Stimulated activated CD8-positive, alpha-beta memory T cell treated with anti-CD3 and anti-CD28 coated beads, Interleukin-12 subunit alpha, Interleukin-12 subunit beta, amount 100 ng/mL, for 1 hour (primary cell): ENCODE measurements around the gene IKBKE.

ENCODE experiments used
- DNase-seq: peaks from one replicate; pipeline ENCODE4 v3.0.0-alpha.2; 2020; ENCODE audit warnings: low read depth

IKBKE gene

DNA sequence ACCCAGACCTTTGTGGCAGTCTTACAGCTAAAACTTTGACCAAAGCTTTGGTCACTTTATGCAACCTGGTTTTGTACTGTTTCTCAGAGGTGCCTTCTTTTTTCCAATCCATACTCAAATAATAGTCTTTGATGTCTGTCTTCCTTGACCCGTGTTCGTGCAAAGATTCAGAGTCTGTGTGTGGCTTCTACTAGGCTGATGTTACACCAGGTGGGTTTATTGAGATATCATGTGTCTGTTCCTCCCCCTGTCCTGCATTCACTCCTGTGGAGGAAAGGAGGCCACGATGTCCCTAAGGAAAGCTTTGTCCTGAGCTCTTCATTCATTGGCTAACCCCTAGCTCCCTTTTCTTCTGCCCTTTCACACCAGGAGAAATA lies 15.0 kb upstream of the IKBKE start:
- DNase-seq, result no peak

DNA sequence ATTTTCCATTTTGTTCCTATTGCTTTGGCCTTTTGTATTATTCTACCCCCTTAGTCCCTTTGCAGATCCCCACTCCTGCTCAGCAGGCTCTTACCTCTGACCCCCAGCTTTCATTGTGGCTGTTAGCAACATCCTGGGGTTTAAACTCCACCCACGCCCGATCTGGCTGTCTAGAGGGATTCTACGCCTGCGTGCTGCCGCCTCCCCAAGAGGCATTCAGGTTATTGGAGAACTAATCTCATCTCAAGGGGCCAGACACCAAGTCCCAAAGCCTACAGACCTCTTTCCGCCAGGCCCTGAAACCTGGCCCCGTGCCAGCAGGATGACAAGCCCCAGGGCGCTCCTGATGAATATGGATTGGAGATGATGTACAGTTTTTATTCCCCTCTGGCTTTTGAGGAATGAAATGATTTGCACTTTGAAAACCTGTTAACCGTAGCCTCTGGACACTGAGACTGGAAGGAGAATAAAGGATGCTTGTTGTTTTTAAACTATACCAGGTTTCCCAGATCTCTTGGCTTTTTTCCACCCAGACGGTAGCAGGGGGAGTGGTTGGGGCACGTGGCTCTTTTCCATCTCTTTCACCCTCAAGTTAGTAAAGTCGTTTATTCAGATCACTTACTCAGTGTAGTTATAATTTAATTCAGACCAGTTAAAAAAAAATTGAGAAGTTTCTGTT lies 14.5 kb upstream of the IKBKE start:
- DNase-seq, result no peak

DNA sequence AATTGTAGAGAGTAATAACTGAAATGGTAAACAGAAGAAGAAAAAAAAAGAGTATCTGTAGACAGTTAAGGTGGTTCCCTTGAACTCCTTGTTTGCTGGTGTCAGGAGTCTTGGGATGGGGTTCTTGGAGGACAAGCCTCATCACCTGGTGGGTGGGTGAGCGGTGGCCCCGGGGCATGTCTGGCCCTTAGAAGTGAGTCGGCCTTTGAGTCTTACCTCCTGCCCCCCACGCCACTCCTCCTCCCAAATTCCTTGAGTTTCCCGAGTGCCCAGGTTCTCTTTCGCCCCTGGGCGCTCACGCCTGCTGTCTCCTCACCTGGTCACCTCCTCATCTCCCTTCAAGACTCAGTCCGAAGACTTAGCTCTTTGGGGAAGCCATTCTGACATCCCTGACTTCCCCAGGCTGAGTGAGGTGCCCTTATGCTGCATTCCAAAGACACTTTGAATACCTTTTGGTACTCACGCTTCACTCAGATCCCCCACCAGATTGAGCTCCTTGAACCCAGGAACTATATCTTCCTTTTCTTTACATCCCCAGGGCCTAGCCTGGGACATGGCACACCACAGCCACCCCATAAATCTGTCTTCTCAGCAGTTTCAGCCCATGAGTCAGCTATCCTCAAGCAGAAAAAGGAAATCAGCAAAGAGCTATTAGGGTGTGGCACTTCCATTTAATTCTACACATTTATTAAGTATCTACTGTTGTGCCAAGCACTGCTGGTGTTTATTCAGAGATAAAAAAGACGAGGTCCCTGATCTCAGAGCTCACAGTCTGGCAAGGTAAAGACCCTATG lies 13.5 kb upstream of the IKBKE start:
- DNase-seq, result no peak

DNA sequence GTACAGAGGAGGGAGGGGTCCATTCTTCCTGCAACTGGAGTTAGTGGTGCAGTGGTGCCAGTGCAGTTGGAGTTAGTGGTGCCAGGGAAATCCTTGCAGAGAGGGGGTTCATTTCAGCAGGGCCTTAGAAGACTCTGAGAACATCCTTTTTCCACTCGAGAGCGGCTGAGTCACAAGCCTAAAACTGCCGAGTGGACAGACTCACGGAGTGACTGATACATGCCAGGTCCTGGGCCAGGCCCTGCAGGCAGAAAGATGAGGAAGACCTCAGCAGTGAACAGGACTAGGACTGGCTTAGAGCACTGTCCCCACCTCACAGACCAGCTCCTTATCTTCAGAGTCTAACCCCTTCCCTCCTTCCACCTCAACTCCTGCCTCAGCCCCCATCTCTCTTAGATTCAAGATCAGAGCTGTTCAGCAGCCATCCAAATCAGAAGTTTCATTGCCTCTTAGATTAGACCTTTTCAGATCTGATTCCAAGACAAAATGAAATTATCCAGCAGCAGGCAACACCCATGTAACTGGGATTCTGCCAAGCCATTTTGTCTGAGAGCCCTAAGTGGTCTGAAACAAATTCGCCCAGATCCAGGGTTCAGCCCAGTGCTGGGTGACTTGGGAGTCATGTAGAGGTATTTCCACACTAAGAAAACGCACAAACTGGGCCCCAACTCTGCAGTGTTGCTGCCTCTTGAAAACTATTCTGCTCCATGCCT lies 12.7 kb upstream of the IKBKE start:
- no peak for DNase-seq

DNA sequence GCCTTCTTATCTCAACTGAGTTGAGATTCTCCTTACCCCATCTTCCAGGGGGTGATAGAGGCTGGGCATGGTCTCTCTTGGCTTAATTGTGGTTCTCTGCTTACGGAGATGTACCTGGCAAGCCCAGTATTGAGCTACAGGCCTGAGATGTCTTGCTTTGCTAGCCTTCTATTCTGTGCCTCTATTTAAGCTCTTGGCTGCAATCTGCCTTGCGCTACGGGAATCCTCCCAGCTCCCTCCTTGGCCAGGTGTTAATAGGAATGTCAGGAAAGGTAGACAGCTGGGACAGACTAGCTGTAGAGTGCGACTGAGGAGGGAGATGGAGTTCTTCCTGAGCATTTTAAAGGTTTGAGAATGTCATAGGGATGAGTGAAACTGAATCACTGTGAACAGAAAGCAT lies 10.6 kb upstream of the IKBKE start:
- no peak for DNase-seq

DNA sequence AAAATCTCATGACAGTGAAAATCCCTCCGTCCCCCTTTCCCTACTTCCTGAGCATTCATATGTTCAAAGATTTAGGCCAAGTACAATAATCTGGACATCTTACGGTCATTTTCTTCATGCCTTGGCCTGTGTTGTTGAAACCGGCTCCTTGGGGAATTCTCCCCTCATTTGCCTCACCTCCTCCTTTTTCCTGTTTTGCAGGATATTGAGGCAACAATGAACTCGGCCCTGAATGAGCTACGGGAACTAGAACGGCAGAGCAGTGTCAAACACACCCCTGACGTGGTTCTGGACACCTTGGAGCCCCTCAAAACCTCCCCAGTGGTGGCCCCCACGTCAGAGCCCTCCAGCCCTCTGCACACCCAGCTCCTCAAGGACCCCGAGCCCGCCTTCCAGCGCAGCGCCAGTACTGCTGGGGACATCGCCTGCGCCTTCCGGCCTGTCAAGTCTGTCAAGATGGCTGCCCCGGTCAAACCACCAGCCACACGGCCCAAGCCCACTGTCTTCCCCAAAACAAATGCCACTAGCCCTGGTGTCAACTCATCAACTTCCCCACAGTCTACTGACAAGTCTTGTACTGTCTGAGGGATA lies 9.3 kb upstream of the IKBKE start:
- DNase-seq, result no peak

DNA sequence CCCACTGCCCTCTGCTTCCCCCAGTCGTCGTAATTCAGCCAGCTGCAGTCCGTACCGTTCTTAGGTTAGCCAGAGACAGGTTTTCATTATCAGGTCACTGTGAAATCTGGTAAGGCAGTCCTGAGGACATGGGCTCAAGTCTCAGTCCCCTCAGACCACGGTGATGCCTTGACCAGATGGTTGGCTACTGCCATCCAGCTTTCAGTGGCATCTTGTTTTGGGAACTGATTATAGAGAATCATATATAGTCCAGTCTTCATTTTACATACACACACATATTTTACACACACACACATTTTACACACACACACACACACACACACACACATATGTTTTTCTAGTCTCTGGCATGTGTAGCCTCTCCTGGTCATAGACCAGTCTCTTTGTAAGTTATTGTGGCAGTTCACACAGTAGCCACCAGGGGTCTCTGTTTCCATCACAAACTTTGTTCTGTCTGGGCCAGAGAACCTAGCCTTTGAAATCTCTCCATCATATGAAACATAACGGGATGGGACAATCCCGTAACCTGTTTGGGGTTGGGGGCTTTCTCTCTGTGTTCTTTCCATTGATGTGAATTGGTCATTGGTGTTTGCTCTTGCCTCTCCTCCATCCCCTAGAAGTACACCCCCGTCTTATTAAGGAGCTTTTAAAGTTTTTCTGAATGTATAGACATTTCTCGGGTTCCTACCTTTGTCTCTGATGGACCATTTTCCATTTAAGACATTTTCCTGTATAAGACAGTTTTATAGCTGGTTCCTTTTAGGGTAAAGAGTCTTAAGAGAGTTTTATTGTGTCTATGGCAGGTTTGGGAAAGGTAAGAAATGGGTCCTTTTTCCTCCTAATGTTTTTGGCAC lies 8.4 kb upstream of the IKBKE start:
- DNase-seq, result peak; percentile 60

DNA sequence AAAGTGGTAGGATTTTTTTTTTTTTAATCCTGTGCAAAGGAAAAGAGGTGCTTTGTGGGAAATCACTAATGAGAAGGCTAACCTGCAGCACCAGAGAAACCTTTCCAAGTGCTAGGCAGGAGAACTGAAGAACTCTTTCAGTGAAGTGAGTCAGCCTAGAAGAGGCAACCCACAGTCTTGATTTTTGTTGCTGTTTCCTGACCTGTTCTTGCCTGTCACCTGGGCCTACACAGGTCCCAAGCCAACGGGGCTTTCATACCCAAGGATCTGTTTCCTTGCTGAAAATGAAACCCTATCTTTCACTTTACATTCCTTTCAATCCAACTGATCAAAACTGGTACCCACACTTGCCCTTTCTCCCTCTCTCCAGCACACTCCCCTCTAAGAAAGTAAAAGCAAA lies 7.1 kb upstream of the IKBKE start:
- DNase-seq, result no peak

DNA sequence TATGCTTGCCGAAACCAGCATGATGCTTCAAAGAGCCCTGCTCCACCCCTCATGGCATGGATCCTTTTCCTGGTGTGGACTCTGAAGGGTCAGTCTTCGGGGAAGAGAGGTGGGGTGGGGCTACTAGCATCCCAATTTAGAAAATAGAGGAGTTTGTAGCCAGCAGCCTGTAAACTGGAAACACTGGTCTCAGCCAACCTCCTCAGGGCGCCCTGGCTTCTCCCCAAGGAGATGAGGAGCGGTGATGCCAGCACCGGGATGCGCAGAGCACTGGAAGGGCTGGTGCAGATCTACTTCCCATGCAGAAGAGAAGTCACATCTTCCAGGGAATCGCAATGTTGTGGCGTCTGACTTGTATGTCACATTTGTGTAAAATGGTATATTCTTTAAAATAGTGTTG lies 6.4 kb upstream of the IKBKE start:
- DNase-seq, result no peak

DNA sequence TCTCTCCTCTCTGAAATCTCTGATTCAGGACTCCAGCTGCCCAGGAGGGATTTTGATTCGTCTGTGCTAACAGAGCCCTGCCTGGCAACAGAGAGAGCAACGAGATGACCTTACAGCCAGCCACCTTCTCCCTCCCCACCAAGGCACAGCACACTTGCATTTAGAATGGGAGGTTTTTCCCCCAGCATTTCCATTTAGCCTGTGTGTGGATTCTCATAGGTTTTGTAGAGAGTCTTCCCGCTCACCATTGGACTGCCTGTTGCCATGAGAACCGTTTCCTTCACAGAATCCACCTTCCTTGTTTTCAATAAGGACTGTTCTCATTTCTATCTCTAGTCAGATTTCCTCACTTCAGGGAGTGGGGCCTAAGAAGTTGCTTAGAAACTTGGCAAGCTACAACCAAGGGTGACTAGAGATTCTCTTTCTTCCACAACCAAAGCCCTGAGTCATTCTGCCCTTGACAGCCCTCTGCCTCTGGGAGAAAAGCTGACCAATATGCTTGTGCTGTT lies 5.8 kb upstream of the IKBKE start:
- no peak for DNase-seq

DNA sequence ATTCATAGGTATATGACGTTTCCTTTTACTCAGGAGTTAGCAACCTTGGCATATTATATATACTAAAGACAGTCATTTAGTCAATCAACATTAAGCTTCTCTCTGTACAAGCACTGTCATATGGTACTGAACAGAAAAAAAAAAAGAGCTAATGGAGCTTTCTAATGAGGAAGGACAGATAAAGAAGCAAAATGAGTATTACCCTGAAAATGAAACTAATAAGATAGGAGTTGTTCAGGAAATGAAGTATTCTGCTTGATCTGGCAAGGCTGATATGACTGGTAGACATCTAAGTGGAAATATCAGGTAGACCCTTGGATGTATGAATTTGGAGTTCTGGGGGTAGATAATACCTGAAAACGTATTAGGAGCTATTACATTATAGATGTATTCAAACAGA lies 4.3 kb upstream of the IKBKE start:
- no peak for DNase-seq

DNA sequence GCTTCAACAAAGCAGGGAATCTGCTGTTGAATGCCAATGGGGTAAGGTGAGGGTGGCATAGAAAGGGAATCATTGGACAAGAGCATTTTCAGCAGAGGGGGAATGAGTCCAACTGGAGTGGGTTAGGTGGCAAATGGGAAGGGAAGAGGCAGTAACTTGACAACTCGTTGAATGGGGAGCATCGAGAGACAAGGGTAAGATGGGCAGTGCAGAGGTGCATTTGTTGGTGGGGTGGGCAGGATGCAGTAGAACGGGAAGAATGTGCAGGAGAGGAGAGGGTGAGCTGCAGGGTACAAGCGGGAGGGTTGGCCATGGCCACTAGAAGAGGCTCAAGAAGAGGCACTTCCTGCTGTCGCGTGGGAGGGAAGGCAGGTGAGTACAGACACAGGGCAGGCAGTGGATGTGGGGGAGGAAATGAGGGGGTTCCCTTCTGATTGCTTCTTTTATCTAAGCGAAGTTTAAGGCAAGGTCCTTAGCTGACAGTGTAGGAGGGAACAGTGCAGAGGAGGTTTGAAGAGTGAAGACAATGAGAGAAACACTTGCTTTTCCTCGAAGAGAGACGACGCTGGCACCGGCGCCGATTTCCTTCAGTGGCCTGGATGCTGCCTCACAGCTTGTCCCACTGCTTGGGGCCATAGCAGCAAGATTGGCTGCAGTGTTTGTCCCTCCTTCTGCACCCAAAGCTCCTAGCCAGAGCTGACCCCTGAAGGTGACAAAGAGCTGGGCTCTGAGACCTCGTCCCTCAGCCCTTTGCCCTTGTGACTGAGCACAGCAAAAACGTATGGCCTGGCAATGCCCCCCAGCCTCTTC lies 3.2 kb upstream of the IKBKE start:
- DNase-seq, result no peak

DNA sequence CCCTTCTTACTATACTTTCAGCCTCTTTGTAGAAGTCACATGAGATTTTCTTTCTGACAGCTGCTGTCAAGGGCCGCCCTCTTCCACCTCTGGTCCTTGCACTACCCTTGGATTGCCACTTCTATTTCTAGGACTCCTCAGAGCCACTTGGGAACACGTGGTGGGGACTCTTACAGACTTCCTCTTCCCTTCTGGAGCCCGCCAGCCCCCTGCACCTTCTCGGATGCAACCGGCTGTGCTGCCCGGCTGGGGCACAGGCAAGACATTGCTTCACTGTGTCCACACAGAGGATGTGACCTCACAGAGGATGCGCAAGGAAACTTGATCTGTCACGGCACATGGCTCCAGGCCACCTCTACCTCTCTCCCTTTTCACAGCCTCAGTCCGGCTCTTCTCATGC lies 2.4 kb upstream of the IKBKE start:
- DNase-seq, result no peak

DNA sequence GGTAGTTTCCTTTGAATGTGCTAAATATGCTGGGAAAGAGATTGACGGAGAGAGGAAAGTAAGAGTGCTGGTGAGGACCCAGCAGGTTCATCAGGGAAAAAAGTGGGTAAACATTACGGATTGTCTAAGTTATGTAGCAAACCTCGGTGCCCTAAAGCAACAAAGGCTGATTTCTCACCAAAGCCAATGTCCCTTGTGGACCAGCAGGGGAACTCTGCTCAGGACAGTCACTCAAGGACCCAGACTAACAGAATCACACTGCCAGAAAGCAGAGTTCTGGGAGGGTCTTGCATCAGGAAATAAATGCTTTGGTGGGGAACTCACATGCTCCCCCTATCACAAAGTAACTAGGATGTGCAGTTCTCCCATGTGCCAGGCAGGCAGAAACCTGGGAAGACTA lies 1.7 kb upstream of the IKBKE start:
- DNase-seq, result no peak

DNA sequence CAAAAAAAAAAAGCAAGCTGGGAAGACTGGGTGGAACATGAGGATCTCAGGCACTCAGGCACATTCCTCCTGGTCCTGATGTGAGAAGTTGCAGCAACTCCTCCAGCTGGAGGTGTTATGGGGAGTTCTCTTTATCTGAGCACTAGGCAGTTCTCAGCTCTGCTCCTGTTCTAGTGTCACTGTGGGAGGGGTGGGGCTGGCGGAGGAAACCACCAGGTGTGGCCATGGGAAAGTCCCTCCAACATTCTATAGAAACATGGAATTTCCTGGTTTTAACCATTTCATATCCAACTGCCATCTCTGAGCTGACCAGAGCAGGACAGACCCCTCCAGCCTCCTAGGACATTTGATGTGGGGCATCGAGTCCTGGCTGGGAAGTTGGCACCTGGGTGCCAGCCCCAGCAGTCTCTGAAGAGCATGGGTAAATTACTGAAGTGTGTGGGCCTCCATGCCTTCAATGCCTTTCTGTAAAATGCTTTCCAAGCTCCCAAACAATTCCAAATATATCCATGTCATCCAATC lies 804 bp upstream of the IKBKE start:
- DNase-seq, result no peak

DNA sequence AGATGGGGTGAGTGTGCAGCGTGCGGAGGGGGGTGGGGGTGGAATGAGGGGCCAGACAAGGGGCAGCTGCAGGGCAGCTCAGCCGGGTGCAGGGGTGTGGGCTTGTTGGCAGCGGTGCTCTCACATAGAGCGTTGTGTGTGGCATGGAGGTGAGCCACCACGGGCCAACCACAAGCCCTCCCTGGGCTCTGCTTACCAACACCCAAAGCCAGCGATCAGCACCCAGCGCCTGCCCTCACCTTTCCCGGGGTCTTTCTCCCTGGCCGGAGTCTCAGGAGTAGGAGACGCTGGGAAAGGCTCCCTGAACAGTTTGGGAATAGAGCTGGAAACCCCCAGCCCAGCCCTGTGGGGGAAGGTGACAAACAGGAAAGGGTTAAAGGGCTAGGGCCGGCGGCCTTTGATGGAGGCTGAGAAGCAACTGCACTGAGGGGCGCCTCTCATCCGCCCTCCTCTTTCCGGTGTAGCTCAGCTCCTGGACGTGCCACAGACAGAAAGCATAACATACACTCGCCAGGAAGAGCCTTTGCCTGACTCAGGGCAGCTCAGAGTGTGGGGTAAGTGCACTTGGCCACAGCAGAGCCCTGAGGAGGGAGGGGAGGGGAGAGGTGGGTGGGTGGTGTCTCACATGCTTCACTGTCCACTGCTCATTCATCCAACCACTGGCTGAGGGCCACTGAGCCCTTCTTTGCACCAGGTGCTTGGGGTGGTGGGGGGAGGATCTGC lies 577 bp downstream of the IKBKE start:
- no peak for DNase-seq

DNA sequence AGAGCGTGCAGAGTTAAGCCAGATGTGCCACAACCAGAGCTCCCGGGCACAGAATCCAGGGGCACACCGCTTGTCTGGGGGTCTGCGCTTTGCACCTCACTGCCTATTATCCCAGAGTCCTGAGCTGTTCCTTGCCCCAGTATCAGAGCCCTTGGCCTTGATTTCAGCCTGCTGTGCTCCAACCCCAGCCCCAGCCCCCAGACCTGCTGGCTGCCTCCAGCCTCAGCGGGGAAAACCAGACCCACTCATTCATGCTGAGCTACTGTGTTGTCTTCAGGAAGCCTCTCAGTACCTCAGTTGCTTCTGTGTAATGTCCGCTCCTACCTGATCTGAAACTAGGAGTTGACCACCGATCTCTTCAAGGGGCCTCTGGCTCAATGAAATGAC lies 1.1 kb downstream of the IKBKE start:
- no peak for DNase-seq

DNA sequence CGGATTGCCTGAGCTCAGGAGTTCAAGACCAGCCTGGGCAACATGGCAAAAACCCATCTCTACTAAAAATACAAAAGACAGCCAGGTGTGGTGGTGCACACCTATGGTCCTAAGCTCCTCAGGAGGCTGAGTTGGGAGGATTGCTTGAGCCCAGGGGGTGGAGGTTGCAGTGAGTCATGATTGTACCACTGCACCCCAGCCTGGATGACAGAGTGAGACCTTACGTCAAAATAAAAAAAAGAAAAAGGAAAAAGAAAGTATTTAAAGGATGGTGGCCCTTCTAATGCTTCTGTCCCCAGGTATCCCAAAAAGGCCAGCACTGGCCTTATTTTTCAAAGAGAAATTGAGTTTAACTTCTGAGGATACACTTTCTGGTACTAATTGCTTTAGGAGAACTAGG lies 1.7 kb downstream of the IKBKE start:
- no peak for DNase-seq

DNA sequence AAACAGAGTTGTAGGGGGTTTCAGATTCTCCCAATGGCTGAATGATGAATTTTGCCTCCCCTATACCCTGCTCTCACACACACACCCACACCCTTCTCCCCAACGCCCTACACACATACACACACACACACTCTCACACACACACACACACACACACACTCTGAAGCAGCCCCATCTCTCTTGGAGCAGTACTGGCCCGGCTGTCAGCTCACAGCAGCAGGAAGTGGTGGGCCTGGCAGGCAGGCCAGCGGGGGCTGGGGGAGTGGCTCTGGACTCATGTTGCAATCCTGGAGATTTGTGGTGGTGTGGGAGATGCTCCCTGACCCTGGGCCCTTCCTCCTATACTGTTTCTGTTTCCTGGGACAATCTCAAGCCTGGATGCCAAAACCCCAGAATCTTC lies 2.2 kb downstream of the IKBKE start:
- DNase-seq, result no peak

DNA sequence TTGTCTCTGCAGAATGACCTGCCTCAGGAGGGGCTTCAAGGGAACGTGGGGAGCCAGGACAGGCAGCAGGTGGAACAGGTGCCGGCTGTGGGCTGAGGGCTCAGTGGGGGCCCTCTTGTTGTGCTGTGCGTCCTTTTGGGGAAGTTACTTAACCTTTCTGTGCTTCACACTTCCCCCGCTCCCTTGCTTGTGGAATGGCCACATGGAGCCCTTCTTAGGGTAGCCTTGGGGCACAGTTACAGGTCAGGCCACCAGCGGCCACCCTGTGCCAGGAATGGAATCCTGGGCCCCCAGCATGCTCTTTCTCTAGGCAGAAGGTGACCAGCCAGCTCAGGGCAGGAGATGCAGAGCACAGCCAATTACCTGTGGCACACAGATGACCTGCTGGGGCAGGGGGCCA lies 2.6 kb downstream of the IKBKE start:
- DNase-seq, result no peak
